ENCODE results near the gene PLXNA1.

DNA sequence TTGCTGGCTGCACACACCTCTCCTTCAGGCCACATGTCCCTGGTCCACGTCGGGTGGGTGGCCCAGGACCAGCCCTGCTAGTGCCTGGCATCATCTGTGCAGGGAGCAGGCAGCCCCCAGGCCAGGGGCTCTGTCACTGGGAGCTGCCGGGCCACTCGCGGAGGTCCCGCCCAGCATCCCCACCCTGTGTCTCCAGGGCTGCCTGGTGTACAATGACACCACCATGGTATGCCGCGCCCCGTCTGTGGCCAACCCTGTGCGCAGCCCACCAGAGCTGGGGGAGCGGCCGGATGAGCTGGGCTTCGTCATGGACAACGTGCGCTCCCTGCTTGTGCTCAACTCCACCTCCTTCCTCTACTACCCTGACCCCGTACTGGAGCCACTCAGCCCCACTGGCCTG is 34.3 kb downstream of the PLXNA1 start:
- TF ChIP-seq CTCF (IDR thresholded peaks at IDR 0.05; ENCODE audit: low read depth, low read length, missing input control) = no peak
- no peak for TF ChIP-seq SP1 (IDR thresholded peaks at IDR 0.05)
- TF ChIP-seq, protein P1, sequence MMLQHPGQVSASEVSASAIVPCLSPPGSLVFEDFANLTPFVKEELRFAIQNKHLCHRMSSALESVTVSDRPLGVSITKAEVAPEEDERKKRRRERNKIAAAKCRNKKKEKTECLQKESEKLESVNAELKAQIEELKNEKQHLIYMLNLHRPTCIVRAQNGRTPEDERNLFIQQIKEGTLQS (IDR thresholded peaks at IDR 0.05) = no peak
- TF ChIP-seq JUND (IDR thresholded peaks at IDR 0.05) = no peak
- no peak for TF ChIP-seq RAD21 (IDR thresholded peaks at IDR 0.05)
- no peak for TF ChIP-seq MAX (IDR thresholded peaks at IDR 0.05)
- no peak for TF ChIP-seq TAF1 (conservative IDR thresholded peaks at IDR 0.05)
- TF ChIP-seq FOXA1 (IDR thresholded peaks at IDR 0.05) = no peak
- no peak for TF ChIP-seq YY1 (IDR thresholded peaks at IDR 0.05)
- no peak for TF ChIP-seq GABPA (IDR thresholded peaks at IDR 0.05 in 1 of 2, conservative IDR thresholded peaks at IDR 0.05 in 1 of 2)
- TF ChIP-seq RXRA (IDR thresholded peaks at IDR 0.05) = no peak
- no peak for TF ChIP-seq HNF4G (IDR thresholded peaks at IDR 0.05)
